HG03175 (cell line): ENCODE results near the gene SPATA31A6.
"Not testable (repeated sequence)": the region's sequence is repeated elsewhere in the genome, so short reads cannot be mapped to it uniquely, and the experiment has no call there.

Experiments used
- ATAC-seq: cut with Tn5 transposase; IDR thresholded peaks from one replicate; pipeline ENCODE4 v1.9.1; 2021; ENCODE audit warnings: mild to moderate bottlenecking, moderate library complexity; ENCODE audit not compliant: unreplicated experiment

Gene SPATA31A6

GRCh38 chr9:42183359-42183758, at the start of gene SPATA31A6:
Gene SPATA31A6 (plus strand): TSS chr9:42183659. CDS start chr9:42183688, 29 bp downstream.
- not testable (repeated sequence) for ATAC-seq

GRCh38 chr9:42160299-42160698, 23.2 kb upstream of the SPATA31A6 start:
- ATAC-seq = not testable (repeated sequence)

GRCh38 chr9:42219861-42220260, 36.4 kb downstream of the SPATA31A6 start:
- ATAC-seq = not testable (repeated sequence)

GRCh38 chr9:42223230-42223629, 39.8 kb downstream of the SPATA31A6 start:
- ATAC-seq = not testable (repeated sequence)

GRCh38 chr9:42233031-42233430, 49.6 kb downstream of the SPATA31A6 start:
- ATAC-seq = not testable (repeated sequence)

GRCh38 chr9:42234610-42235009, 51.2 kb downstream of the SPATA31A6 start:
- ATAC-seq = not testable (repeated sequence)

GRCh38 chr9:42235352-42235991, 52.0 kb downstream of the SPATA31A6 start:
- not testable (repeated sequence) for ATAC-seq

GRCh38 chr9:42236097-42236496, 52.6 kb downstream of the SPATA31A6 start:
- not testable (repeated sequence) for ATAC-seq

GRCh38 chr9:42237381-42237780, 53.9 kb downstream of the SPATA31A6 start:
- not testable (repeated sequence) for ATAC-seq

- ATAC-seq = not testable (repeated sequence)
Observed at GRCh38 chr9:42238862-42239261, 55.4 kb downstream of the SPATA31A6 start.
